ENCODE measurements around the gene SRP14. TPM values are rescaled to one million over a fixed set of nuclear protein-coding genes. Genes with fewer than 3 reads are reported as not detected.
A peak's percentile ranks its signal among the peaks of the same experiment; 100 is the strongest.

The SRP14 gene
- total RNA-seq, 1 experiment from 2014 or later: 421 TPM

- DNase-seq (ENCODE audit: low spot score): no peak
These were observed 29.1 kb upstream of the SRP14 start for GRCh38 chr15:40067921-40068624.

GRCh38 chr15:40066589-40066988 lies 27.6 kb upstream of the SRP14 start:
- no peak for DNase-seq (ENCODE audit: low spot score)

- peak; percentile 22 for DNase-seq (ENCODE audit: low spot score)
These were observed 26.2 kb upstream of the SRP14 start for GRCh38 chr15:40065166-40065565.

- peak; percentile 88 for DNase-seq (ENCODE audit: low spot score)
These were observed 25.4 kb upstream of the SRP14 start for GRCh38 chr15:40064231-40064894.

- peak; percentile 83 for DNase-seq (ENCODE audit: low spot score)
These were observed 24.6 kb upstream of the SRP14 start for GRCh38 chr15:40063563-40064011.

- no peak for DNase-seq (ENCODE audit: low spot score)
These were observed 24.0 kb upstream of the SRP14 start for GRCh38 chr15:40062816-40063562.

GRCh38 chr15:40061212-40061901 lies 22.4 kb upstream of the SRP14 start:
- DNase-seq (ENCODE audit: low spot score): no peak

- no peak for DNase-seq (ENCODE audit: low spot score)
These were observed 21.4 kb upstream of the SRP14 start for GRCh38 chr15:40060236-40060961.

- no peak for DNase-seq (ENCODE audit: low spot score)
These were observed 20.8 kb upstream of the SRP14 start for GRCh38 chr15:40059821-40060220.

- no peak for DNase-seq (ENCODE audit: low spot score)
These were observed 19.6 kb upstream of the SRP14 start for GRCh38 chr15:40058476-40059140.

GRCh38 chr15:40055576-40056293 lies 16.8 kb upstream of the SRP14 start:
- DNase-seq (ENCODE audit: low spot score): no peak

- DNase-seq (ENCODE audit: low spot score): peak; percentile 84
These were observed 16.0 kb upstream of the SRP14 start for GRCh38 chr15:40054855-40055575.

- no peak for DNase-seq (ENCODE audit: low spot score)
These were observed 15.5 kb upstream of the SRP14 start for GRCh38 chr15:40054605-40054854.

GRCh38 chr15:40053831-40054604 lies 15.0 kb upstream of the SRP14 start:
- no peak for DNase-seq (ENCODE audit: low spot score)

GRCh38 chr15:40053079-40053830 lies 14.3 kb upstream of the SRP14 start:
- no peak for DNase-seq (ENCODE audit: low spot score)

- DNase-seq (ENCODE audit: low spot score): no peak
These were observed 13.6 kb upstream of the SRP14 start for GRCh38 chr15:40052604-40053003.

GRCh38 chr15:40051616-40052415 lies 12.8 kb upstream of the SRP14 start:
- no peak for DNase-seq (ENCODE audit: low spot score)
